Mesenchymal stem cell (in vitro differentiated cells and primary cell): ENCODE results near the gene CX3CL1. TPM values are rescaled to one million over a fixed set of nuclear protein-coding genes. Genes with fewer than 3 reads are reported as not detected.
A peak's percentile ranks its signal among the peaks of the same experiment; 100 is the strongest.

Source experiments
- DNase-seq: peaks from one replicate; pipeline ENCODE4 v3.0.0-alpha.2; 2013
- H2AFZ ChIP-seq: one replicate; pipeline ENCODE4 v1.6.1; 2013; ENCODE audit warnings: low read depth, mild to moderate bottlenecking, control low read depth, inconsistent platforms, low read length, moderate library complexity
- H2AK5ac ChIP-seq: 2 replicates; pipeline ENCODE4 v1.6.1; 2013; ENCODE audit warnings: low read length, moderate library complexity, mild to moderate bottlenecking, inconsistent platforms; ENCODE audit not compliant: severe bottlenecking
- H2BK120ac ChIP-seq: one replicate; pipeline ENCODE4 v1.6.1; 2013; ENCODE audit warnings: low read depth, mild to moderate bottlenecking, inconsistent platforms, low read length, moderate library complexity
- H2BK12ac ChIP-seq, 2 experiments: one replicate each; pipeline ENCODE4 v1.6.1; 2013; ENCODE audit warnings: inconsistent platforms in 2 of 2, low read length in 2 of 2, mild to moderate bottlenecking in 2 of 2, moderate library complexity in 2 of 2, control low read depth in 1 of 2
- H2BK15ac ChIP-seq: one replicate; pipeline ENCODE4 v1.6.1; 2013; ENCODE audit warnings: mild to moderate bottlenecking, low read depth, inconsistent platforms; ENCODE audit not compliant: poor library complexity, severe bottlenecking
- H2BK5ac ChIP-seq: 2 replicates; pipeline ENCODE4 v1.6.1; 2013; ENCODE audit warnings: low read depth, mild to moderate bottlenecking, low read length, control low read depth, inconsistent platforms; ENCODE audit not compliant: poor library complexity, severe bottlenecking
- H3K14ac ChIP-seq, 2 experiments: one replicate each; pipeline ENCODE4 v1.6.1; 2013; ENCODE audit warnings: inconsistent platforms in 2 of 2, low read length in 2 of 2, control low read depth in 1 of 2, mild to moderate bottlenecking in 1 of 2, moderate library complexity in 1 of 2
- H3K18ac ChIP-seq, 2 experiments: one replicate each; pipeline ENCODE4 v1.6.1; 2013; ENCODE audit warnings: inconsistent platforms in 2 of 2, low read length in 2 of 2, control low read depth in 1 of 2, low read depth in 1 of 2, mild to moderate bottlenecking in 1 of 2
- H3K23ac ChIP-seq, 2 experiments: one replicate each; pipeline ENCODE4 v1.6.1; 2013; ENCODE audit warnings: inconsistent platforms in 2 of 2, low read length in 2 of 2, mild to moderate bottlenecking in 2 of 2, moderate library complexity in 2 of 2, control low read depth in 1 of 2
- H3K27ac ChIP-seq: 2 replicates; pipeline ENCODE4 v1.5.1; 2013; ENCODE audit warnings: mild to moderate bottlenecking, moderate library complexity, low read length, control low read depth, inconsistent platforms; ENCODE audit not compliant: poor library complexity, severe bottlenecking
- H3K27me3 ChIP-seq, 2 experiments: 2 replicates each; pipeline versions ENCODE4 v1.6.1 to v1.7.0; 2013; ENCODE audit warnings: low read length in 2 of 2, mild to moderate bottlenecking in 2 of 2, moderate library complexity in 2 of 2, control low read depth in 1 of 2, inconsistent platforms in 1 of 2; ENCODE audit not compliant: control insufficient read depth in 1 of 2, insufficient read depth in 1 of 2
- H3K36me3 ChIP-seq, 2 experiments: 2 replicates each; pipeline versions ENCODE4 v1.6.1 to v1.7.0; 2013; ENCODE audit warnings: low read length in 2 of 2, control low read depth in 1 of 2, inconsistent platforms in 1 of 2, low read depth in 1 of 2, mild to moderate bottlenecking in 1 of 2; ENCODE audit not compliant: insufficient read depth in 2 of 2, control insufficient read depth in 1 of 2
- H3K4ac ChIP-seq, 2 experiments: one replicate each; pipeline ENCODE4 v1.6.1; 2013; ENCODE audit warnings: inconsistent platforms in 2 of 2, low read length in 2 of 2, mild to moderate bottlenecking in 2 of 2, moderate library complexity in 2 of 2, control low read depth in 1 of 2, low read depth in 1 of 2
- H3K4me1 ChIP-seq: 2 replicates; pipeline ENCODE4 v1.6.1; 2013; ENCODE audit warnings: low read depth, low read length, control low read depth; ENCODE audit not compliant: control insufficient read depth, insufficient read depth
- H3K4me2 ChIP-seq: 2 replicates; pipeline ENCODE4 v1.6.1; 2013; ENCODE audit warnings: low read length, mild to moderate bottlenecking, inconsistent platforms; ENCODE audit not compliant: poor library complexity, severe bottlenecking
- H3K4me3 ChIP-seq, 2 experiments: 2 replicates each; pipeline versions ENCODE4 v1.5.1 to v1.7.0; 2013; ENCODE audit warnings: low read length in 2 of 2, mild to moderate bottlenecking in 2 of 2, control low read depth in 1 of 2, low read depth in 1 of 2; ENCODE audit not compliant: insufficient read depth in 1 of 2
- H3K79me1 ChIP-seq: replicated peaks from 2 replicates; pipeline ENCODE4 v1.6.1; 2013; ENCODE audit warnings: mild to moderate bottlenecking, control low read depth, low read length, inconsistent platforms; ENCODE audit not compliant: poor library complexity, severe bottlenecking
- H3K9ac ChIP-seq: 2 replicates; pipeline ENCODE4 v1.7.0; 2013; ENCODE audit warnings: mild to moderate bottlenecking, low read length, moderate library complexity
- H3K9me3 ChIP-seq: 2 replicates; pipeline ENCODE4 v1.7.0; 2013; ENCODE audit warnings: mild to moderate bottlenecking, low read length; ENCODE audit not compliant: control insufficient read depth
- H4K8ac ChIP-seq: one replicate; pipeline ENCODE4 v1.6.1; 2013; ENCODE audit warnings: inconsistent platforms, mild to moderate bottlenecking, low read length, moderate library complexity
- H4K91ac ChIP-seq: one replicate; pipeline ENCODE4 v1.6.1; 2013; ENCODE audit warnings: mild to moderate bottlenecking, low read length, inconsistent platforms
- WGBS: methylation state at CpG from one replicate; pipeline ENCODE4 v1.1.7; 2013; ENCODE audit warnings: mixed read lengths; 5-methylcytosine and 5-hydroxymethylcytosine counted together
- polyA plus RNA-seq, 2 experiments: library from polyadenylated mRNA; stranded (reverse); fragments of 200-250 nt; gene quantifications; one replicate each; pipeline ENCODE4 v1.2.3, GENCODE V29; 2013

The CX3CL1 gene
- 1.5 TPM for polyA plus RNA-seq (2013, experiment 1 of 2)
- polyA plus RNA-seq (2013, experiment 2 of 2) = 1.5 TPM

- no peak within 1 kb of the TSS for H4K91ac ChIP-seq
- H3K9ac ChIP-seq = no peak within 1 kb of the TSS
- H2BK12ac ChIP-seq = peak within 1 kb of the TSS in 1 of 2 experiments; percentile 45
- no peak within 1 kb of the TSS for H3K14ac ChIP-seq
- peaks cover 24% of the 10 kb centered on the region for H3K4me1 ChIP-seq
- no peak within 1 kb of the TSS for H4K8ac ChIP-seq
- H3K23ac ChIP-seq = peak within 1 kb of the TSS in 1 of 2 experiments; percentile 56
- H3K4me3 ChIP-seq = peak within 1 kb of the TSS; percentile 33 to 58
- peaks cover 0 to 55% of the 10 kb centered on the region in 2 experiments for H3K27me3 ChIP-seq
- peak within 1 kb of the TSS in 1 of 2 experiments; percentile 46 for H3K18ac ChIP-seq
- H2BK15ac ChIP-seq = peak within 1 kb of the TSS; percentile 38
- H3K27ac ChIP-seq = peak within 1 kb of the TSS; percentile 82
- 32% methylated on average over 22 of the region's 23 CpGs for WGBS
- H2BK120ac ChIP-seq = no peak within 1 kb of the TSS
- peaks cover 0 to 7% of the 10 kb centered on the region in 2 experiments for H3K36me3 ChIP-seq
- peaks cover 14% of the 10 kb centered on the region for H3K79me1 ChIP-seq
- peak; percentile 62 for DNase-seq
- peak within 1 kb of the TSS; percentile 64 for H3K4me2 ChIP-seq
- peak within 1 kb of the TSS; percentile 82 for H2AK5ac ChIP-seq
- no peaks in the 10 kb centered on the region for H3K9me3 ChIP-seq
- H3K4ac ChIP-seq = no peak within 1 kb of the TSS
- peak within 1 kb of the TSS; percentile 34 for H2BK5ac ChIP-seq
- peak within 1 kb of the TSS; percentile 29 for H2AFZ ChIP-seq
Measured at GRCh38 chr16:57372372-57373116, at the start of gene CX3CL1. Gene CX3CL1 (plus strand): TSS chr16:57372490. CDS start chr16:57372569, 79 bp downstream.

DNA sequence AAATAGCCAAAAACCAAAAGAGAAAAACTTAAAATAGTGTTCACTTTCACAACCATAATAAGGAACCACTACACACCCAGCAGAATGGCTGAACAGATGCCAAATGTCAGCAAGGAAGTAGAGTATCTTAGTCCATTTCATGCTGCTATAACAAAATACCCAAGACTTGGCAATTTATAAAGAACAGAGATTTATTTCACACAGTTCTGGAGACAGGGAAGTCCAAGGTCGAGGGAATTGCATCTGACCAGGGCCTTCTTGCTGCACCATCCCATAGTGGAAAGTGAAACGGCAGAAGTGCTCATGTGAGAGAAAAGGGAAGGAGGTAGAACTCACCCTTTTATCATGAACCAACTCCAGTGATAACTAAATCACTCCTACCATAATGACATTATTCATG, 47.5 kb upstream of the CX3CL1 start:
- no peak overlapping the region for H2BK15ac ChIP-seq
- no peak overlapping the region for H3K14ac ChIP-seq
- no peak overlapping the region for H4K8ac ChIP-seq
- H3K4ac ChIP-seq = no peak overlapping the region
- H3K4me1 ChIP-seq = no peaks in the 10 kb centered on the region
- no peak overlapping the region for H3K9ac ChIP-seq
- no peak overlapping the region for H2AFZ ChIP-seq
- DNase-seq = peak; percentile 22
- WGBS = 72% methylated on average over 2 of the region's 2 CpGs
- no peak overlapping the region for H2BK5ac ChIP-seq
- no peak overlapping the region for H3K27ac ChIP-seq
- H3K18ac ChIP-seq = no peak overlapping the region
- no peaks in the 10 kb centered on the region for H3K27me3 ChIP-seq
- H3K36me3 ChIP-seq = no peaks in the 10 kb centered on the region
- H3K9me3 ChIP-seq = no peaks in the 10 kb centered on the region
- H3K79me1 ChIP-seq = no peaks in the 10 kb centered on the region
- H3K23ac ChIP-seq = no peak overlapping the region
- no peak overlapping the region for H2BK12ac ChIP-seq
- no peak overlapping the region for H2BK120ac ChIP-seq
- H3K4me2 ChIP-seq = no peak overlapping the region
- no peak overlapping the region for H3K4me3 ChIP-seq
- no peak overlapping the region for H4K91ac ChIP-seq
- H2AK5ac ChIP-seq = no peak overlapping the region

- H3K4ac ChIP-seq = no peak overlapping the region
- no peak overlapping the region for H2AFZ ChIP-seq
- peak; percentile 54 for DNase-seq
- no CpG with 5 or more reads among the region's 1 CpG for WGBS
- H2BK15ac ChIP-seq = no peak overlapping the region
- H2BK5ac ChIP-seq = no peak overlapping the region
- H3K4me3 ChIP-seq = no peak overlapping the region
- no peaks in the 10 kb centered on the region for H3K79me1 ChIP-seq
- no peak overlapping the region for H3K4me2 ChIP-seq
- no peak overlapping the region for H3K18ac ChIP-seq
- no peak overlapping the region for H2BK12ac ChIP-seq
- H3K23ac ChIP-seq = no peak overlapping the region
- no peaks in the 10 kb centered on the region for H3K27me3 ChIP-seq
- no peak overlapping the region for H3K14ac ChIP-seq
- no peaks in the 10 kb centered on the region for H3K4me1 ChIP-seq
- H3K9me3 ChIP-seq = no peaks in the 10 kb centered on the region
- no peaks in the 10 kb centered on the region for H3K36me3 ChIP-seq
- no peak overlapping the region for H3K27ac ChIP-seq
- no peak overlapping the region for H2AK5ac ChIP-seq
- no peak overlapping the region for H3K9ac ChIP-seq
- no peak overlapping the region for H4K91ac ChIP-seq
- no peak overlapping the region for H2BK120ac ChIP-seq
- H4K8ac ChIP-seq = no peak overlapping the region
Measured at GRCh38 chr16:57325458-57325857, 46.8 kb upstream of the CX3CL1 start.

DNA sequence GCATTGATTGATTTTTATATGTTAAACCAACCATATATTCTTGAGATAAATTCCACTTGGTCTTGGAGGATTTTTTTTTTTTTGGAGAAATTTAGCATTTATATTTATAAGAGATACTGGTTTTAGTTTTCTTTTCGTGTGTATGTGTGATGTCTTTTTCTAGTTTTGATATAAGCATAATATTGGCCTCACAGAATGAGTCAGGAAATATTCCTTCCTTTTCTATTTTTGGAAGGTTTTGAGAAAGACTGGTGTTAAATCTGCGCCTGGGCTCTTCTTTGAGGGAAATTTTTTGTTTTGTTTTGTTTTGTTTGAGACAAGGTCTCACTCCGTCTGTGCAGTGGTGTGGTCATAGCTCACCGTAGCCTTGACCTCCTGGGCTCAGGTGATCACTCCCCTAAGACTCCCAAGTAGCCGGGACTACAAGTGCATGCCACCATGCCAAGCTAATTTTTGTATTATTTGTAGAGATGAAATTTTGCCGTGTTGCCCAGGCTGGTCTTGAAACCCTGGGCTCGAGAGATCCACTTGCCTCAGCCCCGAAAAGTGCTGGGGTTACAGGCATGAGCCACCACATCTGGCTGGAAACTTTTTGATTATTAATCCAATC, 42.5 kb upstream of the CX3CL1 start:
- Histone ChIP-seq H3K4me3 (no peak overlapping the region), H3K18ac (no peak overlapping the region), H2BK12ac (no peak overlapping the region), H3K79me1 (no peaks in the 10 kb centered on the region), H3K4ac (no peak overlapping the region), H3K27me3 (peaks cover 0 to 4% of the 10 kb centered on the region in 2 experiments), H2AFZ (no peak overlapping the region), H2BK5ac (no peak overlapping the region), H3K4me2 (no peak overlapping the region), H3K14ac (no peak overlapping the region), H3K36me3 (no peaks in the 10 kb centered on the region), H3K9me3 (peaks cover 14% of the 10 kb centered on the region), H2BK15ac (no peak overlapping the region), H4K8ac (no peak overlapping the region), H3K4me1 (no peaks in the 10 kb centered on the region), H4K91ac (no peak overlapping the region), H3K9ac (no peak overlapping the region), H2BK120ac (no peak overlapping the region), H2AK5ac (no peak overlapping the region), H3K23ac (no peak overlapping the region), H3K27ac (no peak overlapping the region)
- WGBS = 88% methylated on average over 8 of the region's 8 CpGs
- DNase-seq = no peak
